ENCODE data around the gene EIF4E1B.
A peak's percentile ranks its signal among the peaks of the same experiment; 100 is the strongest.

The EIF4E1B gene

DNA sequence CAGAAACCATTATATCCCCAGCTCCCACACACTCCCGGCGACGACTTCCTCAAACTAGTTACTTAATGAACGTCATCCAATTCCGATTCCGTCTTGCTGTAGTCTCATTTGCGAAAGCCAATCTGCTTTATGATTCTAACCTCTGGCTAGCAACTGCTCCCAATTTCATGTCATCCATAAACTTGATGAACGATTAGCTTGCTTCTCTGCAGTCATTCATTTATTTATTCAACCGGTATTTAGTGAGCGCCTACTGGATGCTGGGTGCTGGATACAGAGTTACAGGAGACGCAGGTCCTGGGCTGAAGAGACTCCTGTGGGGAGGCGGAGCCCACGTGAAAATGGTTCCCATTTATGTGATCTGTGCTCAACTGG lies 63.0 kb downstream of the EIF4E1B start:
- peak; percentile 56 to 71 for DNase-seq

DNA sequence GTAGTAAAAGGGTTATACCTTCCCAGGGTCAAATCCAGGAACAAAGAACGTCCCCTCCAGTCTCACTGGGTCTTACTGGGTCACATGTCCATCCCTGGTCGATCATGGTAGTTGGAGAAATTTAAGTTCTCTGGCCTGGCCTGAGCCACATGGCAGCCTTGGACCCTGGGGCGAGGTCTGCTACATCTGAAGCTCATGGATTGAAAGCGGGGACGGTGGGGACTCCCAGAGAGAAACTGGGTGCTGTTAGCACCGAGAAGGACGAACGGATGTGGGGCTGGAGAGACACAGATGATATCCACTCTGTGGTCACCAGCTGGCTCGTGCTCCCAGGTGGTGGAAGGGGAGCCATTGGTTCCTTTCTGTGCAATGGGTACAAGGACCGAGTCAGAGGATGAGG lies 63.7 kb downstream of the EIF4E1B start:
- no peak for DNase-seq

DNA sequence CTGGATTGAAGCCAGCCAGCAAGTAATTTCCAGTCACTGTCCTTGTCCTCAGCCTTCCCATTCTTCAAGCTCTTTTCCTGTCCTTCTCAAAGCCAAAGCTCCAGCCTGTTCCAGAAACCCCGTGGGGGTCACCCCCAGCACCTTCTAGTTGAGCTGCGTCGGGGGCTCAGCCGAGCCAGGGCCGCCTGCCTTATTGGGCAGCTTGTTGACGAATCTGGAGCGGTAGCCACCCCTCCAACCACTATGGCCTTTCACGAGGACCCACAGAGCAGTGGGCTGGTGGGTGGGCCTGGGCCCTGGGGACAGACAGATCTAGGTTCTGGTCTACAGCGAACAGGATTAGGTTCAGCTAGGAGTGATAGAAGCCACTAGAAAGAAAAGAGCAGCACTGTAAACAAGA lies 64.2 kb downstream of the EIF4E1B start:
- no peak for DNase-seq

DNA sequence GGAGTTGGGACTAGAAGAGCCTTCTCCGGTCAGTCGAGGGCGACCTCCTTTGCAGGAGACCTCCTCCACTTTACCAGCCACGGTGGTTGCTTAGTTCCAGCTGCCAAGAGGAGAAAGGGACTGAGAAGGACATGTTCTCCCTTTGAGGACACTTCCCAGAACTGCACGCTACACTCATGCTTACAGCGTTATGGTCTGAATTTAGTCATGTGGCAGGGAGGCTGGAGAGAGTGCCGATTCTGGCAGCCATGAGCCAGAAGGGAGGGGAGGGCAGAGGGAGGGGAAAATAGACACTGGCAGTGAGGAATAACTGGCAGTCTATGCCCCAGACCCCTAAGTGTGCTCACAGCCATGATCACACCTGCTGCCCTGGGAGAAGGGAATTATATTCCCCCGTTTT lies 64.6 kb downstream of the EIF4E1B start:
- DNase-seq, result no peak

All from inflammatory macrophage treated with lipopolysaccharide for 1 hour (primary cell).